HepG2 (cell line): ENCODE measurements around the gene DENND2A.

Experiments
- NFIC ChIP-seq: IDR thresholded peaks from 2 replicates; pipeline ENCODE4 v1.6.1; 2012; ENCODE audit warnings: mild to moderate bottlenecking, low read length, inconsistent platforms
- SP1 ChIP-seq, 2 experiments: fragments of 450-650 bp in 1 of 2; sonication (generic) in 1 of 2; formaldehyde crosslinking in 1 of 2; IDR thresholded peaks; 2 replicates each; pipeline versions ENCODE4 v1.4.0 to v1.6.1; 2016 to 2020; ENCODE audit warnings: missing genetic modification reagents in 1 of 2
- ZNF274 ChIP-seq: sonication (generic); formaldehyde crosslinking; IDR thresholded peaks from 2 replicates; pipeline ENCODE4 v1.5.1; 2020; ENCODE audit warnings: mild to moderate bottlenecking, missing genetic modification reagents

GRCh38 chr7:140645166-140645900, 4.7 kb upstream of the DENND2A start:
- TF ChIP-seq ZNF274 (CRISPR knock-in tag) (no peak), NFIC (no peak), SP1 (IDR thresholded peaks at IDR 0.05) (no peak), SP1 (CRISPR knock-in tag; IDR thresholded peaks at IDR 0.05) (no peak)
